AG09319 (cell line): Measurements from ENCODE around the gene PARK7.

Experiments
- DNase-seq: peaks from one replicate; pipeline ENCODE4 v3.0.0-alpha.2; 2010; ENCODE audit warnings: low read depth; ENCODE audit errors: extremely low read depth
- CTCF ChIP-seq: IDR thresholded peaks from 2 replicates; pipeline ENCODE4 v1.5.1; 2011; ENCODE audit warnings: low read depth, mild to moderate bottlenecking, inconsistent platforms, low read length, moderate library complexity

The PARK7 gene

GRCh38 chr1:7993593-7994479, 32.3 kb downstream of the PARK7 start:
- DNase-seq = no peak
- no peak for TF ChIP-seq CTCF

- no peak for DNase-seq
Measured at GRCh38 chr1:7994827-7995226, 33.3 kb downstream of the PARK7 start.

GRCh38 chr1:7995437-7995836, 33.9 kb downstream of the PARK7 start:
- no peak for DNase-seq
- TF ChIP-seq CTCF = no peak

More at GRCh38 chr1:7994827-7995226, 33.3 kb downstream of the PARK7 start:
- TF ChIP-seq CTCF = no peak

- DNase-seq = no peak
- TF ChIP-seq CTCF = no peak
Measured at GRCh38 chr1:8002329-8002910, 40.9 kb downstream of the PARK7 start.

GRCh38 chr1:8002921-8003320, 41.4 kb downstream of the PARK7 start:
- DNase-seq = no peak
- TF ChIP-seq CTCF = no peak

GRCh38 chr1:8003438-8004112, 42.1 kb downstream of the PARK7 start:
- no peak for TF ChIP-seq CTCF

More at GRCh38 chr1:8003438-8004112, 42.1 kb downstream of the PARK7 start:
- no peak for DNase-seq
